NCI-H460 (cell line): ENCODE results near the gene TRAF6. TPM values are rescaled to one million over a fixed set of nuclear protein-coding genes. Genes with fewer than 3 reads are reported as not detected.
A peak's percentile ranks its signal among the peaks of the same experiment; 100 is the strongest.
"Not testable (repeated sequence)": the region's sequence is repeated elsewhere in the genome, so short reads cannot be mapped to it uniquely, and the experiment has no call there.

Experiments
- DNase-seq: peaks from one replicate; pipeline ENCODE4 v3.0.0-alpha.2; 2016; ENCODE audit warnings: low read depth; ENCODE audit errors: extremely low read depth
- polyA plus RNA-seq: library from polyadenylated mRNA; depleted of rRNA; stranded (reverse); fragments of >200 nt; gene quantifications from 2 replicates; pipeline ENCODE4 v1.2.3, GENCODE V29; 2014; cell fraction: nucleus; rRNA removed
- total RNA-seq: library from RNA; depleted of rRNA; stranded (reverse); fragments of >200 nt; shearing (Covaris generic); gene quantifications from 2 replicates; pipeline ENCODE4 v1.2.3, GENCODE V29; 2014; rRNA removed

Gene TRAF6, protein sequence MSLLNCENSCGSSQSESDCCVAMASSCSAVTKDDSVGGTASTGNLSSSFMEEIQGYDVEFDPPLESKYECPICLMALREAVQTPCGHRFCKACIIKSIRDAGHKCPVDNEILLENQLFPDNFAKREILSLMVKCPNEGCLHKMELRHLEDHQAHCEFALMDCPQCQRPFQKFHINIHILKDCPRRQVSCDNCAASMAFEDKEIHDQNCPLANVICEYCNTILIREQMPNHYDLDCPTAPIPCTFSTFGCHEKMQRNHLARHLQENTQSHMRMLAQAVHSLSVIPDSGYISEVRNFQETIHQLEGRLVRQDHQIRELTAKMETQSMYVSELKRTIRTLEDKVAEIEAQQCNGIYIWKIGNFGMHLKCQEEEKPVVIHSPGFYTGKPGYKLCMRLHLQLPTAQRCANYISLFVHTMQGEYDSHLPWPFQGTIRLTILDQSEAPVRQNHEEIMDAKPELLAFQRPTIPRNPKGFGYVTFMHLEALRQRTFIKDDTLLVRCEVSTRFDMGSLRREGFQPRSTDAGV
- total RNA-seq: 5.5 and 7.8 TPM in 2 replicates
- 3.3 and 3.4 TPM in 2 replicates for polyA plus RNA-seq

DNA sequence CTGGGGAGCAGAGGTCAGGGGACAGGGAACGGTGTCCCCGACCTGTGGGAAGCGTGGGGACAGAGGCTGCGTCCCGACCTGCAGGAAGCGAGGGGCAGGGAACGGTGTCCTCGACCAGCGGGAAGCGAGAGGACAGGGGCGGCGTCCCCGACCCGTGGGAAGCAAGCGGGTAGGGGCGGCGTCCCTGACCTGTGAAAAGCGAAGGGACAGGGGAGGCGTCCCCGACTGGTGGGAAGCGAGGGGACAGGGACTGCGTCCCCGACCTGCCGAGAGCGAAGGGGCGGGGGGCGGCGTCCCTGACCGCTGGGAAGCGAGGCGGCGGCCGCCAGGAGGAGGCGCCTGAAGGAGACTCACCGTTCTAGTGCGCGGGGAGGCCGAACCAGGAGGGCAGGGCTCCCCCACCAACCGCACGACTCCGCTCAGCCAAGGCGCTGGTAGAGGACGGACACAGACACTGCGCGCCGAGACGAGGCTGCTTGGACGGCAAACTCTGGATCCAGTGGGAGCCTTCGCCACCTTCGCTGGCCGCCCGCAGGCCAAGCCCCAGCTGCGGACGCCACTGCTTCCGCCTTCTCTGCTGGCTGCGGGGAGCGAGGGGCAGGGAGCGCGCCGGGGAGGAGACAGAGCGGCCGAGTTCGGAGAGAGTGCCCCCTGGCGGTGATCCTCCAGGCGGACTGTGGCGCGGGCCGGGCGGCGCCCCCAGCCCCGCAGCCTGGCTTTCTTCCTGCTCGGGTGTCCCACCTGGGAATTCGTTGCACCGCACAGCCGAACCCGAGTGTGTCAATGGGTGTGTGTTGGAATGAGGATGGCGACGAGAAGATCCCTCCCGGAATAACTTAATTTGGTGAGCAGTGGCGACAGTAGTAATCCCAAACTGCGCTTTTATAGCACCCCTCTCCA lies at the start of gene TRAF6:
TRAF6 (minus strand) TSS at position 579 of the 900 bp plus-strand sequence. CDS start 8,757 bp downstream, outside the sequence.
- DNase-seq: peak; percentile 75

GRCh38 chr11:36558571-36559413 lies 48.7 kb upstream of the TRAF6 start:
- DNase-seq: no peak

DNA sequence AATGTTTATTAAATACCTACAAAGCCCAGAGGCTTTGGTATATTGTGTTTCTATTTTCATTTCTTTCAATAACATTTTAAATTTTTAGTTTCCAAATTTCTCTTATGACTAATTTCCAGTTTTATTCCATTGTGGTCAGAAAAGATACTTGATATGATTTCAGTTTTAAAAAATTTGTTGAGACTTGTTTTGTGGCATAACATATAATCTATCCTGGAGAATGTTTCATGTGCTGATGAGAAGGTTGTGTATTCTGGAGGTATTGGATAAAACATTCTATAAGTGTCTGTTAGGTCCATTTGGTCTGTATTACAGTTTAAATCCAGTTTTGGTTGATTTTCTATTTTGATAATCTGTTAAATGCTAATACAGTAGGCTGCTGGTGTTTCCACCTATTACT lies 47.9 kb upstream of the TRAF6 start:
- DNase-seq: no peak

- not testable (repeated sequence) for DNase-seq
Observed at GRCh38 chr11:36557390-36557789, 47.3 kb upstream of the TRAF6 start.

GRCh38 chr11:36550385-36551115 lies 40.5 kb upstream of the TRAF6 start:
- DNase-seq: no peak

DNA sequence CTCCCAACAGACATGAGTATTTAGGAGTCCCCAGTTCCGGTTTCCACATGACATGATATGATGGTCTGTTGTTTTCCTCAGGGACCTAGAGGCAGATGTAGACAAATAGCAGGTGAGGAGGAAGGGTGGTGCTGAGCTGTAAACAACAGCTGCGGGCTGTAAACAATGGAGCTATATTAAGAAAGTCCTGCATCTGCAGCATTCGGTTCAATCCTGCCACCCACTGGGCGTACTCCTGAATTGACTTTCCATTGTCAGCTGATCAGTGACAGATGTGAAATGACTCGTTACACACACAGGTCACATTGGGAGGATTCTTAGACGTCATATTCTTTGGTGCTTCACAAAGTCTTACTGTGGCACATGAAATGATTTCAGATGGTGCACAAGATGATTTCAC lies 30.9 kb upstream of the TRAF6 start:
- DNase-seq: peak; percentile 21

GRCh38 chr11:36534276-36534840 lies 24.3 kb upstream of the TRAF6 start:
- no peak for DNase-seq

DNA sequence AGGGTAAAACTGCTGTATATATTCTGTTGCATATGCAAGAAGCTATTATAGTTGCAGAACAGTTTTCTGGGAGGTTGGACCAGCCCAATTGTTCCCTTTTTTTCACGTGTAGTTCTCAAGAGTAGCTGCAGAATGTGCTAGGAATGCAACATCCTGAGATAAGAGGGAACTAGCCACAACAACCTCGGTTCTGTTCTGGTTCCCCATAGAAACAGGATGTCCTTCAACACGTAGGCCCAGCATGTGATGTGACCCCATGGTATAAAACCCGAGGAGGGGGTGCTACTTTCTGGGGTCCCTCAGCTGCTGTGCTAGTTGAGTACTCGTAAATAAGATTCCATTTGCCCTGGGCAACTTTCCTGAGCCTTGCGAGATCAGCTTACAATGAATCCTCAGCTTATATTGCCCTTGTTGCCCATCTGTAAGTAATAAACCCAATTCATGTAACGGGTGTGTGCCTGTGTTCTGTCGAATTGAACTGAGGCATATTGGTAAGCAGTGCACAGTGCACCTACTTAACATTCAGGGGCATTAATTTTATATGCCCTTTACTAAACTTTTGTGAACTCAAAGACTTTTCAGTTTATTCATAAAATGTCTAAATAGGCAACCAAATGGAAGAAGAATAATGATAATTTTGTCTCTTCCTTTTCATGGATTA lies 23.0 kb upstream of the TRAF6 start:
- no peak for DNase-seq

GRCh38 chr11:36530840-36531239 lies 20.8 kb upstream of the TRAF6 start:
- DNase-seq: no peak

- DNase-seq: no peak
Observed at GRCh38 chr11:36513965-36514364, 3.9 kb upstream of the TRAF6 start.

- no peak for DNase-seq
Observed at GRCh38 chr11:36512016-36512415, 1.9 kb upstream of the TRAF6 start.

DNA sequence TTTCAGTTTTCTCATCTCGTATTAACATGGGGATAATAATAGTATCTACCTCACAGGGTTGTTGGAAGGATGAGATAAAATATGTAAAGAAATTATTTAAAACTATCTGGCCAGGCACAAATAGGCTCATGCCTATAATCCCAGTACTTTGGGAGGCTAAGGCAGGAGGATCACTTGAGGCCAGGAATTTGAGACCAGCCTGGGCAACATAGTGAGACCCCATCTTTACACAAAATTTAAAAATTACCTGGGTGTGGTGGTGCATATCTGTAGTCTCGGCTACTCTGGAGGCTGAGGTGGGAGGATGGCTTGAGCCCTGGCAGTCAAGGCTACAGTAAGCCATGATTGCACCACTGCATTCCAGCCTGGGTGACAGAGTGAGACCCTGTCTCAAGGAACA lies 990 bp upstream of the TRAF6 start:
- DNase-seq: not testable (repeated sequence)

- DNase-seq: no peak
Observed at GRCh38 chr11:36510594-36510942, 496 bp upstream of the TRAF6 start.

DNA sequence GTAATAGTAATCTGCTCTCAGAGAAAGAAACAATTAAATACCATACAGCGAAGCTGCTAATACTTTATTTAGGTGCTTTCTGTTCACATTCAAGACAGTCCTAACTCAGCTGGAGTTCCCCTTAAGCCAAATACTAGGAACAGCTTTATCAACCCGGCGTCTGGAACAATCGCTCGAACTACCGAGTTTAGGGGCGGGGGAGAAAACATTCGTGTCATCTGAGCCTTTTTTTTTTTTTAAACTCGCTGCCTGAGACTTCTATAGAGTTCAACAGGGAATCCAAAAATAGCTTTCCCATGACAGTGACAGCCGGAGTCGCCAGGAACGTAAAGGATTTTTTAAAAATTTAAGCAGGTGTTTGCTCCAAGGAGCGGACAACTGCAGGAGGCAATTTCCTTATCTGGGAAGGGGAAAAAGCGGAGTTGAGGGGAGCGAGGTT lies 852 bp downstream of the TRAF6 start:
- no peak for DNase-seq

- no peak for DNase-seq
Observed at GRCh38 chr11:36508743-36509142, 1.3 kb downstream of the TRAF6 start.

DNA sequence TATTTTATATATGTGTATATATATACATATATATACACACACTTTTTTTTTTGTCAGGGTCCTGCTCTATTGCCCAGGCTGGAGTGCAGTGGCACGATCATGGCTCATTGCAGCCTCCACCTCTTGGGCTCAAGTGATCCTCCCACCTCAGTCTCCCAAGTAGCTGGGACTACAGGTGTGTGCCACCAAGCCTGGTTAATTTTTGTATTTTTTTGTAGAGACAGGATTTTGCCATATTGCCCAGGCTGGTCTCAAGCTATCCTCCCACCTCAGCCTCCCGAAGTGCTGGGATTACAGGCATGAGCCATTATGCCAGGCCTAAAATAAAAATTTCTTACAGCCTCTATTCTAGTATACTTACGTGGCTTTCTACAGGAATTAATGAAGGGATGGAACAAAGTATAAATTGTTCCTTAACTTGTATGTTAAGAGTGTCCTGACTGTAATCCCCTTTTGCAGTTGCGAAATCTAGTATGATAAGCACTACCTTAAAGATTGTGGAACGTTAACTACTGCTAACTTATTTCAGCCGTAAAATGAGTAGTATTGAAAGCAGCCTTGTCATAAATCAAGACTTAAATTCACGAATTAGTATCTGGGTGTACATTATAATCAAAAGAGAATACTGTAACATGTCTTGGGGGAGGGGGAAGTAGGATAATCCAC lies 2.1 kb downstream of the TRAF6 start:
- DNase-seq: no peak

GRCh38 chr11:36501236-36501635 lies 8.8 kb downstream of the TRAF6 start:
- no peak for DNase-seq

DNA sequence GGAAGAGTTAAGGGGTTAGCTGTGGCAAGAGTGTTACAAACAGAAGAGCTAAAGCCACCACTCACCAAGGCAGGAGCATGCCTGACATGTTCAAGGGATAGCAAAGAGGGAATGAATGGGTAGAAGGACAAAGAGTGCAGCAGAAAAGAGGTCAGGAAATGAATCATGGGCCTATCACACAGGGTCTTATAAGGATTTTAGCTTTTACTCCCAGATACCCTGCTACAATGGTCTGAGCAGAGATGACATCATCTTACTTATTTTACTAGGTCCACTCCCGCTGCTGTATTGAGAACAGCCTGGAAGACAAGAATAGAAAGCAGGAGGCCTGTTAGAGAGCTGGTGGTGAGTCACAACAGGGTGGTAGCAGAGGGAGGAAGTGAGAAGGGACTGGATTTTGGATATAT lies 9.8 kb downstream of the TRAF6 start:
- DNase-seq: no peak
